Fibroblast of mammary gland (primary cell): Measurements from ENCODE around the gene CDKN2A.
A peak's percentile ranks its signal among the peaks of the same experiment; 100 is the strongest.

Experiments
- DNase-seq: peaks from one replicate; pipeline ENCODE4 v3.0.0-alpha.2; 2010; ENCODE audit warnings: low read depth
- H3K4me3 ChIP-seq: 2 replicates; pipeline ENCODE4 v1.5.1; 2011; ENCODE audit warnings: low read depth, mild to moderate bottlenecking, low read length, moderate library complexity; ENCODE audit not compliant: control insufficient read depth
- TF ChIP-seq, protein P1 (sequence below): conservative IDR thresholded peaks from 2 replicates; pipeline ENCODE4 v1.5.1; 2011; ENCODE audit warnings: low read depth, low read length, inconsistent platforms; ENCODE audit not compliant: control insufficient read depth, insufficient read depth

Gene CDKN2A

DNA sequence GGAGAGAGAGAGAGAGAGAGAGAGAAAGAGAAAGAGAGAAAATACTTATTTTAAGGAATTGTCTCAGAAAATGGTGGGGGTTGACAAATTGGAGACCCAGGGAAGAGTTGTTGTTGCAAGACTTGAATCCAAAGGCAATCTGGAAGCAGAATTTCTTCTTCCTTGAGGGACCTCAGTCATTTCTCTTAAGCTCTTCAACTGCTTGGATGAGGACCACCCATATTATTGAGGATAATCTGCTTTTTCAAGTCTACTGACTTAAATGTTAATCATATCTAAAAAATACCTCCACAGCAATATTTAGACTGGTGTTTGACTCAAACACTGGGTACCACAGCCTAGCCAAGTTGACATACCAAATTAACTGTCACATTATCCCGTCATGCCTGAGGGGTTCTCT lies 3.3 kb upstream of the CDKN2A start:
- TF ChIP-seq, protein P1, sequence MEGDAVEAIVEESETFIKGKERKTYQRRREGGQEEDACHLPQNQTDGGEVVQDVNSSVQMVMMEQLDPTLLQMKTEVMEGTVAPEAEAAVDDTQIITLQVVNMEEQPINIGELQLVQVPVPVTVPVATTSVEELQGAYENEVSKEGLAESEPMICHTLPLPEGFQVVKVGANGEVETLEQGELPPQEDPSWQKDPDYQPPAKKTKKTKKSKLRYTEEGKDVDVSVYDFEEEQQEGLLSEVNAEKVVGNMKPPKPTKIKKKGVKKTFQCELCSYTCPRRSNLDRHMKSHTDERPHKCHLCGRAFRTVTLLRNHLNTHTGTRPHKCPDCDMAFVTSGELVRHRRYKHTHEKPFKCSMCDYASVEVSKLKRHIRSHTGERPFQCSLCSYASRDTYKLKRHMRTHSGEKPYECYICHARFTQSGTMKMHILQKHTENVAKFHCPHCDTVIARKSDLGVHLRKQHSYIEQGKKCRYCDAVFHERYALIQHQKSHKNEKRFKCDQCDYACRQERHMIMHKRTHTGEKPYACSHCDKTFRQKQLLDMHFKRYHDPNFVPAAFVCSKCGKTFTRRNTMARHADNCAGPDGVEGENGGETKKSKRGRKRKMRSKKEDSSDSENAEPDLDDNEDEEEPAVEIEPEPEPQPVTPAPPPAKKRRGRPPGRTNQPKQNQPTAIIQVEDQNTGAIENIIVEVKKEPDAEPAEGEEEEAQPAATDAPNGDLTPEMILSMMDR = no peak
- DNase-seq = no peak

DNA sequence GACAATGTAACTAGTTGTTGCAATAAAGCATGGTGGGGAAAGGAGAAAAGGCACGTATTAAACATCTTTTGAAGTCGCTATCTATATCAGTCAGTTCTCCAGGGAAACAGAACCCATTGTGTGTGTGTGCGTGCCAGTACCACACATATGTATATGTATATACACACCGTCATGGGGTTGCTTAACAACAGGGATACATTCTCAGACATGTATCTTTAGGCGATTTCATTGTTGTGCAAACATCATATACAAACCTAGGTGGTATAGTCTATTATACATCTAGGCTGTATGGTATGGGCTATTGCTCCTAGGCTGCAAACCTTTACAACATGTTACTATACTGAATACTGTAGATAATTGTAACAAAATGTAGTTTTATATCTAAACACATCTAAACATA lies 2.7 kb upstream of the CDKN2A start:
- TF ChIP-seq, protein P1 = no peak
- no peak for DNase-seq
- no peak overlapping the region for H3K4me3 ChIP-seq

More for the DNA sequence above, 3.3 kb upstream of the CDKN2A start:
- H3K4me3 ChIP-seq = no peak overlapping the region

GRCh38 chr9:21996438-21996837 lies 2.2 kb upstream of the CDKN2A start:
- TF ChIP-seq, protein P1 = no peak
- H3K4me3 ChIP-seq = no peak overlapping the region
- no peak for DNase-seq

DNA sequence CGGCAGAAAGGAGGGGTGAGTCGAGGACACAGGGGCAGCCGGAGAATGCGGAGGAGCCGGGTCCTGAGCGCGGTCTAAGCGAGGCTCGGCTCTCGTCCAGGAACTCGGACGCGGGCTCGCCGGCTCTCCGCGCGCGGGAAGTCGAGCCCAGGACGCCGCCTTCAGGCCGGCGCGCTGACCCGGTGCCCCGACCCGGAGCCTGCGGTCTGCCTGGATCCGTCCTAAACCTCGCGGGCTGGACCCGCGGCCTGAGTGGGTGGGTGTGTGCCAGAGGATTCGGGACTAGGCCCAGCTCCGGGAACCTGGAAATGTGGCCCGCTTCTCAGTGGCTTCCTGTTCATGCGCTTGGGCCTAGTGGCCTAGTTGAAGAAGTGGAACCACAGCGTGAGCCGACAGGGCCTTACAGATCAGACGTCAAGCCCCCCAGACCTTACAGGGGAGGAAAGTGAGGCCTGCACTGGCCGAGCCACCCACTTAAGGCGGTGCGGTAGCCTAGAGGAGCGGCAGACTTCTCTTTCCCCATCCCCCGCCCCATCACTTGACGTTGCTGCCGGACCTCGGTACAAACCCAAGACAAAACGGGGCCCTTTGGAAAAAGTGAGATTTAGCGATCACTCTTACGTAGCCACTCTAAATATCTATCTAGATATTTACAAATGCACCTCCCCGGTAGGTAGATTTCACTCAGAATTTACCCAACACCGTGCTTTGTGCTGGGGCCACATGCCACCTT lies 1.6 kb upstream of the CDKN2A start:
- DNase-seq = peak; percentile 52
- H3K4me3 ChIP-seq = peak overlapping the region; percentile 98
- TF ChIP-seq, protein P1 = peak; percentile 13

DNA sequence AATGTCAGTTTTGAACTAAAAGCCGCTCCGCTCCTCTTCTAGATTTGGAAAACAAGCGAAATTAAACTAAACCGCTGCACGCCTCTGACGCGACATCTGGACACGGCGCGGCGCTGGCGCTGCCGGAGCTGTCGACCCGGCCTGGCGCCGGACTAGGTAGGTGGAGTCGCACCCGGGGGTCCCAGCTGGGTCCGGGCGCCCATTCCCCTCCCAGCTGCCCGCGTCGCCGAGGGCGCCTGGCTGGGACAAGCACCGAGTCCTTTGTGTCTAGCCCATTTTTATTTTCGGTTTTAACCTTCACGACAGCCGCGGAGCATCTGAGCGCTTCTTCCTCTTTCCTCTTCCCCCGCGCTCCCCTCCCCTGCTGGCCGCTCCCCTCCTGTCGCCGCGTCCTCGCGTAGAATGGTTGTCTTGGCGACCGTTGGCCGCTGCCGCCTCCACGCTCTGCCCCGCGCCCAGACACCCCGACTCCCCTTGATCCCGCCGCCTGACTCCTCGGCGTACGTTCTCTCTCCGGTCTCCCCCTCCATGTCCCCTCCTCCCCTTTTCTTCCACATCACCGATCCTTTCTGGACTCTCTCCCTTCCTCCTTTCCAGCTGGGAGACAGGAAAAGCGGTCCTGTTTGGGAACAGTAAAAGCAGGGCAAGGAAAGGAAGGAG lies 944 bp upstream of the CDKN2A start:
- DNase-seq = peak; percentile 68
- TF ChIP-seq, protein P1 = no peak
- peak overlapping the region; percentile 98 for H3K4me3 ChIP-seq

GRCh38 chr9:21994556-21995005 lies 389 bp upstream of the CDKN2A start, which contains the start of gene CDKN2B-AS1:
TSS of gene CDKN2B-AS1 (plus strand) at chr9:21994791.
- H3K4me3 ChIP-seq = peak within 1 kb of the TSS; percentile 98
- TF ChIP-seq, protein P1 = no peak
- peak; percentile 72 for DNase-seq

DNA sequence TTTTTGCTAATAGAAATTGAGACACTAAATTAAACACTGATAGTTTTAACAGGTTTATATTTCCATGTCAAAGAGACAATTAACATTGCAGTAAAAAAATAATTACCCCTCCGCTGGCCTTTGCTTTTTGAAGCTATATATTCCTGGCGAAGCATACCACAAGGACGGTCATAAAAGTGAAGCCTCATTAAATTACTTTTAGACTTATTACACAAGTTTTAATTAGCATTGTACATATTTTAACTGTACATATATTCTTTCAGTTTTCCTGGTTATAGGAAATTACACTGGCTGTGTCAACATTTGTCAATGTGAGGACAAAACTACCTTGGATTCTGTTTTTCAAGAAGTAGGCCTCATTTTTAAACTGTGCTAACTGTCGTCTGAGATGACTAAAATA lies 1.2 kb downstream of the CDKN2A start:
- H3K4me3 ChIP-seq = peak overlapping the region; percentile 98
- TF ChIP-seq, protein P1 = no peak
- DNase-seq = no peak
